HepG2 (cell line): ENCODE data around the gene SLC36A3. TPM values are rescaled to one million over a fixed set of nuclear protein-coding genes. Genes with fewer than 3 reads are reported as not detected.

Experiments used
- ATAC-seq: fragments of 200-7000 bp; cut with Tn5 transposase; 3 replicates; pipeline ENCODE4 v1.9.1; 2020; ENCODE audit warnings: mild to moderate bottlenecking, moderate library complexity
- BruUV-seq: library from RNA; stranded (reverse); fragments of 400-500 nt; replicated peaks from 2 replicates; lab custom pipeline; 2021; lab: Mats Ljungman, UMichigan
- CTCF ChIA-PET: fragments of 300-600 bp; formaldehyde crosslinking; extraction: SDS; loops from one replicate; lab custom pipeline; 2021; ENCODE audit warnings: low total read pairs, inconsistent platforms, low intra/inter-chr PET ratio; lab: Yijun Ruan, JAX
- POLR2A ChIA-PET: fragments of 350-600 bp; sonication (Branson Sonifier 250); formaldehyde crosslinking; loops from one replicate; lab custom pipeline; 2020; ENCODE audit warnings: antibody characterized with exemption, inconsistent platforms; lab: Yijun Ruan, JAX
- DNase-seq: peaks from one replicate; pipeline ENCODE4 v3.0.0-alpha.2; 2015; ENCODE audit warnings: low spot score
- FAIRE-seq: peaks from 3 replicates; lab custom pipeline; 2011; peaks lifted over from hg19 to GRCh38; lab: Jason Lieb, UNC
- H2AFZ ChIP-seq: one replicate; pipeline ENCODE4 v1.6.1; 2011; ENCODE audit warnings: low read length, inconsistent platforms
- H3K27ac ChIP-seq: fragments of 300-600 bp; 3 replicates; pipeline ENCODE4 v1.8.0; 2011; ENCODE audit warnings: mixed run types, mild to moderate bottlenecking, mixed read lengths, low read length, inconsistent platforms; ENCODE audit not compliant: insufficient read depth; ENCODE audit errors: extremely low read length
- H3K27me3 ChIP-seq, 2 experiments: fragments of 200-600 bp in 1 of 2; 2 replicates in 1 of 2; 3 replicates in 1 of 2; pipeline versions ENCODE4 v1.6.0 to v1.8.0; 2011; ENCODE audit warnings: low read length in 2 of 2, mild to moderate bottlenecking in 2 of 2, moderate library complexity in 2 of 2, inconsistent platforms in 1 of 2; ENCODE audit not compliant: insufficient read depth in 2 of 2, control insufficient read depth in 1 of 2
- H3K36me3 ChIP-seq, 2 experiments: fragments of 200-600 bp in 1 of 2; replicated peaks in 1 of 2; 2 replicates in 1 of 2; 3 replicates in 1 of 2; pipeline versions ENCODE4 v1.5.1 to v1.8.0; 2011; ENCODE audit warnings: low read length in 2 of 2, inconsistent platforms in 1 of 2; ENCODE audit not compliant: insufficient read depth in 2 of 2, control insufficient read depth in 1 of 2
- H3K4me1 ChIP-seq: 2 replicates; pipeline ENCODE4 v1.5.1; 2012; ENCODE audit warnings: low read length, inconsistent platforms; ENCODE audit not compliant: insufficient read depth
- H3K4me2 ChIP-seq: 2 replicates; pipeline ENCODE4 v1.6.0; 2011; ENCODE audit warnings: low read depth, low read length, inconsistent platforms
- H3K4me3 ChIP-seq, 3 experiments: fragments of 200-600 bp in 1 of 3; sonication (generic), shearing (Covaris generic) in 1 of 3; replicated peaks in 1 of 3; 2 replicates each; pipeline ENCODE4 v1.5.1; 2011 to 2016; ENCODE audit warnings: low read length in 3 of 3, inconsistent platforms in 2 of 3, low read depth in 2 of 3, mild to moderate bottlenecking in 2 of 3, control low read depth in 1 of 3, mixed read lengths in 1 of 3; ENCODE audit not compliant: insufficient read depth in 1 of 3
- H3K79me2 ChIP-seq: one replicate; pipeline ENCODE4 v1.6.1; 2011; ENCODE audit warnings: low read length, inconsistent platforms; ENCODE audit not compliant: insufficient read depth
- H3K9ac ChIP-seq: 2 replicates; pipeline ENCODE4 v1.6.0; 2011; ENCODE audit warnings: mild to moderate bottlenecking, low read depth, low read length, inconsistent platforms; ENCODE audit not compliant: insufficient read depth
- H3K9me3 ChIP-seq: 2 replicates; pipeline ENCODE4 v1.5.1; 2012; ENCODE audit warnings: mild to moderate bottlenecking, low read length
- H4K20me1 ChIP-seq: 2 replicates; pipeline ENCODE4 v1.6.0; 2011; ENCODE audit warnings: inconsistent platforms, mild to moderate bottlenecking, low read length, moderate library complexity; ENCODE audit not compliant: insufficient read depth
- ATAD3A ChIP-seq: sonication (generic); formaldehyde crosslinking; IDR thresholded peaks from 2 replicates; pipeline ENCODE4 v1.4.0; 2020; ENCODE audit warnings: missing genetic modification reagents
- BATF2 ChIP-seq: sonication (generic); formaldehyde crosslinking; IDR thresholded peaks from 2 replicates; pipeline ENCODE4 v1.8.0; 2022; ENCODE audit warnings: mild to moderate bottlenecking, missing genetic modification reagents, moderate library complexity
- BRCA1 ChIP-seq: sonication (generic); formaldehyde crosslinking; IDR thresholded peaks from 2 replicates; pipeline ENCODE4 v1.4.0; 2020; ENCODE audit warnings: missing genetic modification reagents
- EP300 ChIP-seq, 3 experiments: sonication (generic) in 1 of 3; formaldehyde crosslinking in 1 of 3; IDR thresholded peaks; 2 replicates each; pipeline versions ENCODE4 v1.5.1 to v1.6.1; 2011 to 2020; ENCODE audit warnings: low read depth in 2 of 3, low read length in 2 of 3, borderline replicate concordance in 1 of 3, improper control_type of control experiment in 1 of 3, mild to moderate bottlenecking in 1 of 3, missing genetic modification reagents in 1 of 3, moderate library complexity in 1 of 3
- ERF ChIP-seq: IDR thresholded peaks from 2 replicates; pipeline ENCODE4 v1.6.1; 2018; ENCODE audit warnings: missing biosample characterization, missing genetic modification reagents
- HNRNPL ChIP-seq: fragments of 200-400 bp; formaldehyde crosslinking; IDR thresholded peaks from 2 replicates; pipeline ENCODE4 v1.6.1; 2017; ENCODE audit warnings: mild to moderate bottlenecking, low read depth, low read length
- IKZF4 ChIP-seq: sonication (generic); formaldehyde crosslinking; IDR thresholded peaks from 2 replicates; pipeline ENCODE4 v1.5.1; 2020; ENCODE audit warnings: borderline replicate concordance, mild to moderate bottlenecking, low read depth, missing genetic modification reagents; ENCODE audit errors: not compliant biosample characterization
- KMT2B ChIP-seq: IDR thresholded peaks from 2 replicates; pipeline ENCODE4 v1.6.1; 2016; ENCODE audit warnings: missing genetic modification reagents, missing compliant biosample characterization
- PCBP1 ChIP-seq: fragments of 200-400 bp; formaldehyde crosslinking; IDR thresholded peaks from 2 replicates; pipeline ENCODE4 v1.6.1; 2017; ENCODE audit warnings: mild to moderate bottlenecking, low read depth, low read length, borderline replicate concordance
- TBX2 ChIP-seq: sonication (generic); formaldehyde crosslinking; IDR thresholded peaks from 2 replicates; pipeline ENCODE4 v1.5.0; 2020; ENCODE audit warnings: missing genetic modification reagents, mild to moderate bottlenecking, borderline replicate concordance
- ZC3H13 ChIP-seq: sonication (generic); formaldehyde crosslinking; IDR thresholded peaks from 2 replicates; pipeline ENCODE4 v1.8.1; 2023; ENCODE audit warnings: mild to moderate bottlenecking, missing genetic modification reagents, moderate library complexity
- ZMYM2 ChIP-seq: sonication (generic); formaldehyde crosslinking; IDR thresholded peaks from 2 replicates; pipeline ENCODE4 v1.8.0; 2022; ENCODE audit warnings: mild to moderate bottlenecking, missing genetic modification reagents
- ZNF235 ChIP-seq: sonication (generic); formaldehyde crosslinking; IDR thresholded peaks from 2 replicates; pipeline ENCODE4 v1.8.1; 2023; ENCODE audit warnings: mild to moderate bottlenecking, missing genetic modification reagents, borderline replicate concordance
- ZNF296 ChIP-seq: sonication (generic); formaldehyde crosslinking; conservative IDR thresholded peaks from 2 replicates; pipeline ENCODE4 v1.5.0; 2020; ENCODE audit warnings: mild to moderate bottlenecking, missing genetic modification reagents
- ZNF317 ChIP-seq: sonication (generic); formaldehyde crosslinking; IDR thresholded peaks from 2 replicates; pipeline ENCODE4 v1.5.0; 2020; ENCODE audit warnings: mild to moderate bottlenecking, missing genetic modification reagents
- ZNF557 ChIP-seq: sonication (generic); formaldehyde crosslinking; IDR thresholded peaks from 2 replicates; pipeline ENCODE4 v1.4.0; 2020; ENCODE audit warnings: missing genetic modification reagents
- ZZZ3 ChIP-seq: sonication (generic); formaldehyde crosslinking; IDR thresholded peaks from 2 replicates; pipeline ENCODE4 v1.4.0; 2020; ENCODE audit warnings: missing genetic modification reagents, mild to moderate bottlenecking, borderline replicate concordance
- WGBS: methylation state at CpG from one replicate; pipeline ENCODE4 v1.1.6; 2017; ENCODE audit warnings: low lambda C conversion rate; 5-methylcytosine and 5-hydroxymethylcytosine counted together
- in situ Hi-C: cut with HindIII; loops from 2 replicates; pipeline ENCODE4 v1.10.0; 2017; ENCODE audit warnings: low pct_unique_long_range_greater_than_20kb; ENCODE audit not compliant: extremely low pct_ligation_motif_present
- intact Hi-C: fragments of 100-400 bp; cut with micrococcal nuclease; formaldehyde crosslinking; loops from one replicate; pipeline ENCODE4 v1.10.0; 2022; ENCODE audit not compliant: unreplicated experiment
- polyA plus RNA-seq, 8 experiments: library from polyadenylated mRNA; depleted of rRNA in 3 of 8; stranded (reverse) in 7 of 8; unstranded in 1 of 8; fragments of >200 nt; fragmentation: Illumina TruSeq in 4 of 8; extraction: Trizol in 4 of 8; gene quantifications; 2 replicates each; pipeline versions ENCODE4 v1.2.1 to v1.2.3, GENCODE V29; 2011 to 2016; ENCODE audit warnings: low read depth in 4 of 8, missing spikeins in 1 of 8, mixed read lengths in 1 of 8; ENCODE audit not compliant: insufficient read depth in 1 of 8
- total RNA-seq, 5 experiments: library from RNA; depleted of rRNA; stranded (reverse); fragments of >200 nt; fragmentation: Illumina TruSeq; extraction: Trizol; gene quantifications; 2 replicates each; pipeline ENCODE4 v1.2.3, GENCODE V29; 2016; ENCODE audit warnings: low read depth in 1 of 5
- TF ChIP-seq, protein P1 (sequence below): sonication (generic); formaldehyde crosslinking; IDR thresholded peaks from 2 replicates; pipeline ENCODE4 v1.4.0; 2020; ENCODE audit warnings: missing genetic modification reagents
- TF ChIP-seq, protein P2 (sequence below): IDR thresholded peaks from 2 replicates; pipeline ENCODE4 v1.6.1; 2012; ENCODE audit warnings: inconsistent platforms
- TF ChIP-seq, protein P3 (sequence below): sonication (generic); formaldehyde crosslinking; IDR thresholded peaks from 2 replicates; pipeline ENCODE4 v1.4.0; 2020; ENCODE audit warnings: missing genetic modification reagents

Gene SLC36A3
- total and polyA plus RNA-seq, 2 of the 13 experiments (the other 11 are each of a cell fraction or from before 2014, with no cell fraction given), result not detected

- TF ChIP-seq IKZF4 (CRISPR knock-in tag), result no peak
- TF ChIP-seq, protein P1, sequence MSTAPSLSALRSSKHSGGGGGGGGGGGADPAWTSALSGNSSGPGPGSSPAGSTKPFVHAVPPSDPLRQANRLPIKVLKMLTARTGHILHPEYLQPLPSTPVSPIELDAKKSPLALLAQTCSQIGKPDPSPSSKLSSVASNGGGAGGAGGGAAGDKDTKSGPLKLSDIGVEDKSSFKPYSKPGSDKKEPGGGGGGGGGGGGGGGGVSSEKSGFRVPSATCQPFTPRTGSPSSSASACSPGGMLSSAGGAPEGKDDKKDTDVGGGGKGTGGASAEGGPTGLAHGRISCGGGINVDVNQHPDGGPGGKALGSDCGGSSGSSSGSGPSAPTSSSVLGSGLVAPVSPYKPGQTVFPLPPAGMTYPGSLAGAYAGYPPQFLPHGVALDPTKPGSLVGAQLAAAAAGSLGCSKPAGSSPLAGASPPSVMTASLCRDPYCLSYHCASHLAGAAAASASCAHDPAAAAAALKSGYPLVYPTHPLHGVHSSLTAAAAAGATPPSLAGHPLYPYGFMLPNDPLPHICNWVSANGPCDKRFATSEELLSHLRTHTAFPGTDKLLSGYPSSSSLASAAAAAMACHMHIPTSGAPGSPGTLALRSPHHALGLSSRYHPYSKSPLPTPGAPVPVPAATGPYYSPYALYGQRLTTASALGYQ, result no peak
- TF ChIP-seq BATF2 (CRISPR knock-in tag), result no peak
- no peak for TF ChIP-seq KMT2B (CRISPR knock-in tag)
- TF ChIP-seq TBX2 (CRISPR knock-in tag), result no peak
- TF ChIP-seq ZNF557 (CRISPR knock-in tag), result no peak
- TF ChIP-seq ZNF317, result no peak
- TF ChIP-seq, protein P2, sequence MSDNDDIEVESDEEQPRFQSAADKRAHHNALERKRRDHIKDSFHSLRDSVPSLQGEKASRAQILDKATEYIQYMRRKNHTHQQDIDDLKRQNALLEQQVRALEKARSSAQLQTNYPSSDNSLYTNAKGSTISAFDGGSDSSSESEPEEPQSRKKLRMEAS, result no peak
- no peak for TF ChIP-seq BRCA1 (CRISPR knock-in tag)
- TF ChIP-seq, protein P3, sequence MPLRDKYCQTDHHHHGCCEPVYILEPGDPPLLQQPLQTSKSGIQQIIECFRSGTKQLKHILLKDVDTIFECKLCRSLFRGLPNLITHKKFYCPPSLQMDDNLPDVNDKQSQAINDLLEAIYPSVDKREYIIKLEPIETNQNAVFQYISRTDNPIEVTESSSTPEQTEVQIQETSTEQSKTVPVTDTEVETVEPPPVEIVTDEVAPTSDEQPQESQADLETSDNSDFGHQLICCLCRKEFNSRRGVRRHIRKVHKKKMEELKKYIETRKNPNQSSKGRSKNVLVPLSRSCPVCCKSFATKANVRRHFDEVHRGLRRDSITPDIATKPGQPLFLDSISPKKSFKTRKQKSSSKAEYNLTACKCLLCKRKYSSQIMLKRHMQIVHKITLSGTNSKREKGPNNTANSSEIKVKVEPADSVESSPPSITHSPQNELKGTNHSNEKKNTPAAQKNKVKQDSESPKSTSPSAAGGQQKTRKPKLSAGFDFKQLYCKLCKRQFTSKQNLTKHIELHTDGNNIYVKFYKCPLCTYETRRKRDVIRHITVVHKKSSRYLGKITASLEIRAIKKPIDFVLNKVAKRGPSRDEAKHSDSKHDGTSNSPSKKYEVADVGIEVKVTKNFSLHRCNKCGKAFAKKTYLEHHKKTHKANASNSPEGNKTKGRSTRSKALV (CRISPR knock-in tag), result no peak
- no peak for TF ChIP-seq ZNF235
- no peak for TF ChIP-seq ERF (CRISPR knock-in tag)
- TF ChIP-seq ZNF296 (CRISPR knock-in tag), result no peak
- no peak for TF ChIP-seq PCBP1
- TF ChIP-seq HNRNPL, result no peak
- TF ChIP-seq ZMYM2, result no peak
- no peak for TF ChIP-seq ATAD3A (CRISPR knock-in tag)
- TF ChIP-seq EP300 (IDR thresholded peaks at IDR 0.05; ENCODE audit: low read depth in 2 of 2, low read length in 2 of 2), result no peak
- no peak for TF ChIP-seq EP300 (CRISPR knock-in tag; IDR thresholded peaks at IDR 0.05; ENCODE audit: borderline replicate concordance)
- TF ChIP-seq ZZZ3 (CRISPR knock-in tag), result no peak
- no peak for TF ChIP-seq ZC3H13
- TF ChIP-seq, all 625 proteins: peak for 0
- BruUV-seq, result no TSS peak
- H3K27me3 ChIP-seq, result peaks cover 7 to 33% of the 10 kb centered on the region in 2 experiments
- H3K9me3 ChIP-seq, result no peaks in the 10 kb centered on the region
- H3K4me3 ChIP-seq, result no peak overlapping the region
- 3% methylated on average over 3 of the region's 3 CpGs for WGBS
- no peak overlapping the region for H2AFZ ChIP-seq
- CTCF ChIA-PET, result no interaction called here
- no peak overlapping the region for H3K9ac ChIP-seq
- intact Hi-C loops (no loop called here), in situ Hi-C loops (no loop called here)
- POLR2A ChIA-PET, result no interaction called here
- H3K4me1 ChIP-seq, result no peaks in the 10 kb centered on the region
- ATAC-seq, result no peak
- H3K4me2 ChIP-seq, result no peak overlapping the region
- no peak for FAIRE-seq
- H3K79me2 ChIP-seq, result no peaks in the 10 kb centered on the region
- H4K20me1 ChIP-seq, result no peaks in the 10 kb centered on the region
- H3K27ac ChIP-seq, result no peak overlapping the region
- no peak for DNase-seq
- H3K36me3 ChIP-seq, result no peaks in the 10 kb centered on the region
Observed at GRCh38 chr5:151340004-151340403, 36.4 kb upstream of the SLC36A3 start.
